Mammary epithelial cell (primary cell): ENCODE data around the gene LAYN.

Experiments
- CTCF ChIP-seq, 2 donors: IDR thresholded peaks in 1 of 2; conservative IDR thresholded peaks in 1 of 2; 2 replicates each; pipeline ENCODE4 v1.5.1; 2011 to 2012; ENCODE audit warnings: inconsistent platforms in 2 of 2, low read length in 2 of 2, mild to moderate bottlenecking in 2 of 2, control low read depth in 1 of 2, low read depth in 1 of 2; ENCODE audit not compliant: insufficient read depth in 1 of 2; ENCODE audit errors: extremely low read depth in 1 of 2
- EZH2 ChIP-seq: IDR thresholded peaks from 2 replicates; pipeline ENCODE4 v1.6.1; 2012; ENCODE audit warnings: low read length, inconsistent platforms, borderline replicate concordance

GRCh38 chr11:111521135-111521534, 19.4 kb upstream of the LAYN start:
- TF ChIP-seq EZH2, result no peak
- TF ChIP-seq CTCF (conservative IDR thresholded peaks at IDR 0.05 in 1 of 2, IDR thresholded peaks at IDR 0.05 in 1 of 2; ENCODE audit: extremely low read depth in 1 of 2, insufficient read depth in 1 of 2, low read depth in 1 of 2, low read length in 2 of 2), result no peak
